ENCODE measurements around the gene SNTG2.

- TF ChIP-seq, protein P1, sequence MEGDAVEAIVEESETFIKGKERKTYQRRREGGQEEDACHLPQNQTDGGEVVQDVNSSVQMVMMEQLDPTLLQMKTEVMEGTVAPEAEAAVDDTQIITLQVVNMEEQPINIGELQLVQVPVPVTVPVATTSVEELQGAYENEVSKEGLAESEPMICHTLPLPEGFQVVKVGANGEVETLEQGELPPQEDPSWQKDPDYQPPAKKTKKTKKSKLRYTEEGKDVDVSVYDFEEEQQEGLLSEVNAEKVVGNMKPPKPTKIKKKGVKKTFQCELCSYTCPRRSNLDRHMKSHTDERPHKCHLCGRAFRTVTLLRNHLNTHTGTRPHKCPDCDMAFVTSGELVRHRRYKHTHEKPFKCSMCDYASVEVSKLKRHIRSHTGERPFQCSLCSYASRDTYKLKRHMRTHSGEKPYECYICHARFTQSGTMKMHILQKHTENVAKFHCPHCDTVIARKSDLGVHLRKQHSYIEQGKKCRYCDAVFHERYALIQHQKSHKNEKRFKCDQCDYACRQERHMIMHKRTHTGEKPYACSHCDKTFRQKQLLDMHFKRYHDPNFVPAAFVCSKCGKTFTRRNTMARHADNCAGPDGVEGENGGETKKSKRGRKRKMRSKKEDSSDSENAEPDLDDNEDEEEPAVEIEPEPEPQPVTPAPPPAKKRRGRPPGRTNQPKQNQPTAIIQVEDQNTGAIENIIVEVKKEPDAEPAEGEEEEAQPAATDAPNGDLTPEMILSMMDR (IDR thresholded peaks at IDR 0.05) = no peak
- no peak for TF ChIP-seq POLR2A (IDR thresholded peaks at IDR 0.05)
Observed at GRCh38 chr2:1004398-1004797, 53.7 kb downstream of the SNTG2 start.
